ENCODE results near the gene ALOX5AP. TPM values are rescaled to one million over a fixed set of nuclear protein-coding genes. Genes with fewer than 3 reads are reported as not detected.

ALOX5AP gene
- polyA plus RNA-seq, 3 donors, result 84.4 to 269 (median 220) TPM

DNA sequence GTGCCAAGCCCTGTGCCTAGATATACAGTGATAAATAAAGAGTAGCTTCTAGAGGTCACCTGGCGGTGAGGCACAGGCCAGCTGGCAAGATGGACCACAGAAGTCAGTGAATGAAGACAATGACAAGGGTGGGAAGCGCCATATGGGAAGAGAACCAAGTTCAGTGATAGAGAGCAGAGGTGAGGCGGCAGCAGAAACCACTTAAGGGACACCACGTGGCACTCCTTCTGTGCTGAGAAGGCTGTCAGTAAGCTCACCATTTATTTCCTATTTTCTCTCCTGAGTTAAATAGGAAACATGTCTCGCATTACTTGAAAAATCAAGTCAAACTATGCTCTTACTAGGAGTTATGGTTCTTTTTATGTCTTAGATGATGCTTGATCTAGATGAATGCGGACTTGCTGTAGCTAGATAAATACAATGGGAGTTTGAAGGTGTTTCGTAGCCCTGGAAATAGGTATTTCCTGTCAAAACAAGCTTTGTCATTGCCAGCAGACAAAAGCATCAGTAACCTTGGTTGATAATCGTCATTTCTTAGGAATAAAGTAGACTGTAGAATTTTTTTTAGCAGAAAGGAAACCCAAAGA lies 17.8 kb downstream of the ALOX5AP start:
- H3K4me3 Mint-ChIP-seq, result no peak overlapping the region
- no peak for DNase-seq
- peaks cover 29% of the 10 kb centered on the region for H3K79me2 ChIP-seq (ENCODE audit: insufficient read depth, low read length)
- no peak overlapping the region for H3K9ac ChIP-seq (ENCODE audit: insufficient read depth, low read length, poor library complexity, severe bottlenecking)
- H3K4me1 Mint-ChIP-seq, result peaks cover 6% of the 10 kb centered on the region
- TF ChIP-seq, protein P1, sequence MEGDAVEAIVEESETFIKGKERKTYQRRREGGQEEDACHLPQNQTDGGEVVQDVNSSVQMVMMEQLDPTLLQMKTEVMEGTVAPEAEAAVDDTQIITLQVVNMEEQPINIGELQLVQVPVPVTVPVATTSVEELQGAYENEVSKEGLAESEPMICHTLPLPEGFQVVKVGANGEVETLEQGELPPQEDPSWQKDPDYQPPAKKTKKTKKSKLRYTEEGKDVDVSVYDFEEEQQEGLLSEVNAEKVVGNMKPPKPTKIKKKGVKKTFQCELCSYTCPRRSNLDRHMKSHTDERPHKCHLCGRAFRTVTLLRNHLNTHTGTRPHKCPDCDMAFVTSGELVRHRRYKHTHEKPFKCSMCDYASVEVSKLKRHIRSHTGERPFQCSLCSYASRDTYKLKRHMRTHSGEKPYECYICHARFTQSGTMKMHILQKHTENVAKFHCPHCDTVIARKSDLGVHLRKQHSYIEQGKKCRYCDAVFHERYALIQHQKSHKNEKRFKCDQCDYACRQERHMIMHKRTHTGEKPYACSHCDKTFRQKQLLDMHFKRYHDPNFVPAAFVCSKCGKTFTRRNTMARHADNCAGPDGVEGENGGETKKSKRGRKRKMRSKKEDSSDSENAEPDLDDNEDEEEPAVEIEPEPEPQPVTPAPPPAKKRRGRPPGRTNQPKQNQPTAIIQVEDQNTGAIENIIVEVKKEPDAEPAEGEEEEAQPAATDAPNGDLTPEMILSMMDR (IDR thresholded peaks at IDR 0.05), result no peak
- H3K36me3 ChIP-seq (replicated peaks in 1 of 2; ENCODE audit: control insufficient read depth in 1 of 2, insufficient read depth in 2 of 2, low read length in 2 of 2), result peaks cover 43 to 91% of the 10 kb centered on the region in 2 donors
- no peaks in the 10 kb centered on the region for H3K9me3 ChIP-seq (replicated peaks in 1 of 2; ENCODE audit: control insufficient read depth in 1 of 2, insufficient read depth in 1 of 2, low read length in 2 of 2)
- no peaks in the 10 kb centered on the region for H4K20me1 ChIP-seq (ENCODE audit: insufficient read depth, low read length)
- H2AFZ ChIP-seq (ENCODE audit: insufficient read depth, low read depth, low read length, poor library complexity, severe bottlenecking), result no peak overlapping the region
- H3K36me3 Mint-ChIP-seq, result peaks cover 84 to 87% of the 10 kb centered on the region in 2 donors
- H3K9me3 Mint-ChIP-seq, result peaks cover 0 to 8% (median 3%) of the 10 kb centered on the region in 7 donors
- intact Hi-C loops (cut with micrococcal nuclease), result no loop called here
- H3K27ac ChIP-seq (ENCODE audit: low read depth in 1 of 2, low read length in 2 of 2), result no peak overlapping the region
- peaks cover 0 to 1% (median 0%) of the 10 kb centered on the region in 3 donors for H3K27me3 Mint-ChIP-seq (ENCODE audit: low read depth in 3 of 3)
- H3K4me2 ChIP-seq (replicated peaks; ENCODE audit: extremely low read depth, low read length, poor library complexity, severe bottlenecking), result no peak overlapping the region
- 95% methylated on average over 4 of the region's 8 CpGs for WGBS (ENCODE audit: insufficient coverage)
- no peak overlapping the region for H3K4me3 ChIP-seq (replicated peaks in 1 of 3; ENCODE audit: low read depth in 2 of 3, low read length in 3 of 3)
- no peaks in the 10 kb centered on the region for H3K27me3 ChIP-seq (ENCODE audit: control insufficient read depth in 2 of 2, insufficient read depth in 2 of 2, low read length in 2 of 2)
- H3K27ac Mint-ChIP-seq, result peak overlapping the region in 2 of 7 donors; percentile 56 to 75
- H3K4me1 ChIP-seq (ENCODE audit: control insufficient read depth in 1 of 2, insufficient read depth in 2 of 2, low read length in 2 of 2), result peaks cover 8 to 9% of the 10 kb centered on the region in 2 donors

DNA sequence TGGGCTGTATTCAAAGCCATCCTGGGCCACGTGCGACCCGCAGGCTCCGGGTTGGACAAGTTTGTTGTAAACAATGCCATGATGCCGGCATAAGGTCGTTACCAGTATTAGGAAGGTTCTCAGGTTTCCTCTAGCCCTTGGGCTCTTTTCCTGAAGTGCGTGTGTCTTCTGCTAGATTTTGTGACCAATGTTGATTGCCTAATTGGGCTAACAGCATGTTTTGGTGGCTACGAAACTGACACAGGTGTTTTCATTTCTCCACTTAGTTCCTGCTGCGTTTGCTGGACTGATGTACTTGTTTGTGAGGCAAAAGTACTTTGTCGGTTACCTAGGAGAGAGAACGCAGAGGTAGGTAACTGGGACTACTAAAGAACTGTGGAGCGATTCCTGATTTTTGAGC lies 20.3 kb downstream of the ALOX5AP start:
- no peaks in the 10 kb centered on the region for H3K4me1 ChIP-seq (ENCODE audit: control insufficient read depth in 1 of 2, insufficient read depth in 2 of 2, low read length in 2 of 2)
- no peak overlapping the region for H2AFZ ChIP-seq (ENCODE audit: insufficient read depth, low read depth, low read length, poor library complexity, severe bottlenecking)
- peaks cover 81 to 90% of the 10 kb centered on the region in 2 donors for H3K36me3 Mint-ChIP-seq
- no peaks in the 10 kb centered on the region for H3K4me1 Mint-ChIP-seq
- no peak overlapping the region for H3K9ac ChIP-seq (ENCODE audit: insufficient read depth, low read length, poor library complexity, severe bottlenecking)
- no peaks in the 10 kb centered on the region for H3K27me3 ChIP-seq (ENCODE audit: control insufficient read depth in 2 of 2, insufficient read depth in 2 of 2, low read length in 2 of 2)
- H4K20me1 ChIP-seq (ENCODE audit: insufficient read depth, low read length), result no peaks in the 10 kb centered on the region
- TF ChIP-seq, protein P1 (IDR thresholded peaks at IDR 0.05), result no peak
- H3K36me3 ChIP-seq (replicated peaks in 1 of 2; ENCODE audit: control insufficient read depth in 1 of 2, insufficient read depth in 2 of 2, low read length in 2 of 2), result peaks cover 58 to 100% of the 10 kb centered on the region in 2 donors
- H3K27me3 Mint-ChIP-seq (ENCODE audit: low read depth in 3 of 3), result peaks cover 0 to 1% (median 0%) of the 10 kb centered on the region in 3 donors
- H3K9me3 ChIP-seq (replicated peaks in 1 of 2; ENCODE audit: control insufficient read depth in 1 of 2, insufficient read depth in 1 of 2, low read length in 2 of 2), result no peaks in the 10 kb centered on the region
- peaks cover 0 to 7% (median 2%) of the 10 kb centered on the region in 7 donors for H3K9me3 Mint-ChIP-seq
- no peak for DNase-seq
- no peak overlapping the region for H3K27ac ChIP-seq (ENCODE audit: low read depth in 1 of 2, low read length in 2 of 2)
- no peak overlapping the region for H3K4me3 ChIP-seq (replicated peaks in 1 of 3; ENCODE audit: low read depth in 2 of 3, low read length in 3 of 3)
- peaks cover 9% of the 10 kb centered on the region for H3K79me2 ChIP-seq (ENCODE audit: insufficient read depth, low read length)
- WGBS (ENCODE audit: insufficient coverage), result 85% methylated on average over 9 of the region's 12 CpGs
- no peak overlapping the region for H3K4me2 ChIP-seq (replicated peaks; ENCODE audit: extremely low read depth, low read length, poor library complexity, severe bottlenecking)
- no peak overlapping the region for H3K27ac Mint-ChIP-seq
- no peak overlapping the region for H3K4me3 Mint-ChIP-seq
- intact Hi-C loops (cut with micrococcal nuclease), result no loop called here
